Heart left ventricle (tissue), 13 donors: ENCODE results near the gene FAM163B.

Source experiments
- CTCF ChIP-seq, 12 donors: fragments of 200-600 bp; sonication (generic) in 4 of 12; IDR thresholded peaks; one replicate each; pipeline versions ENCODE4 v1.5.0 to v1.8.0; 2018 to 2022; ENCODE audit warnings: antibody characterized with exemption in 12 of 12, mild to moderate bottlenecking in 5 of 12
- POLR2A ChIP-seq, 2 donors: fragments of 450-650 bp; IDR thresholded peaks; one replicate each; pipeline ENCODE4 v1.6.1; 2017; ENCODE audit warnings: antibody characterized with exemption in 2 of 2, mild to moderate bottlenecking in 2 of 2, moderate library complexity in 2 of 2
- donor health status: ischemic (EF 13 %, LVEDD 7.1; RV severe dilation, severe dysfunction).
- donor health status: DM: no; HTN: yes; CAD: no.
- donor health status: DM: no; HTN: no; CAD: no.
- donor health status: ischemic (EF 25% LVEDD 6.9; RV normal size, moderate dysfunction).
- donor health status: ischemic (EF 25% LVEDD 5.7; RV mildly dilated, moderate dysfunction).
- donor health status: ischemic (EF 35%, LVEDD 5.7; RV mildly dilated, moderate dysfunction).
- donor health status: nonischemic (EF 11% LVEDD 7.7; RV severe dilation, severe dysfunction).
- donor health status: DM: yes; HTN: yes; CAD: no.
- donor health status: PGD.
- donor health status: ischemic (EF 29% LVEDD 5.4; RV normal size, mild dysfunction).
- donor health status: nonischemic (EF 23%, LVEDD 6.1; RV moderate dilation, normal function).

GRCh38 chr9:133545494-133546286 lies 63.5 kb downstream of the FAM163B start:
- TF ChIP-seq CTCF (IDR thresholded peaks at IDR 0.05): no peak
- no peak for TF ChIP-seq POLR2A (IDR thresholded peaks at IDR 0.05)
